Brain microvascular endothelial cell (primary cell): ENCODE results near the gene ALPI.
A peak's percentile ranks its signal among the peaks of the same experiment; 100 is the strongest.

Source experiments
- DNase-seq: peaks from one replicate; pipeline ENCODE4 v3.0.0-alpha.2; 2020
- H3K27ac ChIP-seq: fragments of 250-450 bp; sonication (Bioruptor Pico); 2 replicates; pipeline ENCODE4 v1.5.1; 2020; ENCODE audit warnings: mild to moderate bottlenecking, moderate library complexity
- H3K27me3 ChIP-seq: fragments of 250-450 bp; sonication (Bioruptor Pico); replicated peaks from 2 replicates; pipeline ENCODE4 v1.5.1; 2020; ENCODE audit warnings: mild to moderate bottlenecking
- H3K36me3 ChIP-seq: fragments of 250-450 bp; sonication (Bioruptor Pico); replicated peaks from 2 replicates; pipeline ENCODE4 v1.5.1; 2020; ENCODE audit warnings: mild to moderate bottlenecking
- H3K4me3 ChIP-seq: 2 replicates; pipeline ENCODE4 v1.5.1; 2011; ENCODE audit warnings: low read depth, mild to moderate bottlenecking, control low read depth, low read length, moderate library complexity
- CTCF ChIP-seq: IDR thresholded peaks from 2 replicates; pipeline ENCODE4 v1.5.1; 2011; ENCODE audit warnings: low read depth, mild to moderate bottlenecking, moderate library complexity, low read length, control low read depth, inconsistent platforms; ENCODE audit errors: missing control alignments
- in situ Hi-C: cut with HindIII; loops from 2 replicates; pipeline ENCODE4 v1.10.0; 2017; ENCODE audit warnings: low sequenced_read_pairs, low pct_ligation_motif_present

ALPI gene

DNA sequence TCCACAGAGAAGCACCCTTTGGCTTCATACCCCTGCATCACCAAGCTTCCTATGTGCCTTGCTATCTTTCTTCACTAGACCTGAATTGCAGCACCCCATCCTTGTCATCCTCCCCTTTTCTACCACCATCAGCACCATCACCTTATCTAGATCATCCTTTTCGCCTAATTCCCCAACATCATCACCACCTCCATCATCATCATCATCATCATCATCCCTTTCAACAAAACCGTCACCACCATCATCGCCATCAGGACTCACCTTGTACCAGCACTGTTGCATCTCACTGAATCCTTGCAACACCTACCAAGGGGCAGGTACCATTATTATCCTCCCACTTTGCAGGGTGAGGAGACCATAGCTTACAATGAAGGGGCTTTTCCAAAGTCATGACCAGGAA, 42.5 kb downstream of the ALPI start:
- TF ChIP-seq CTCF = no peak
- H3K36me3 ChIP-seq = no peaks in the 10 kb centered on the region
- no peak for DNase-seq
- in situ Hi-C loops = no loop called here
- H3K27ac ChIP-seq = no peak overlapping the region
- no peak overlapping the region for H3K4me3 ChIP-seq
- H3K27me3 ChIP-seq = peaks cover 22% of the 10 kb centered on the region

DNA sequence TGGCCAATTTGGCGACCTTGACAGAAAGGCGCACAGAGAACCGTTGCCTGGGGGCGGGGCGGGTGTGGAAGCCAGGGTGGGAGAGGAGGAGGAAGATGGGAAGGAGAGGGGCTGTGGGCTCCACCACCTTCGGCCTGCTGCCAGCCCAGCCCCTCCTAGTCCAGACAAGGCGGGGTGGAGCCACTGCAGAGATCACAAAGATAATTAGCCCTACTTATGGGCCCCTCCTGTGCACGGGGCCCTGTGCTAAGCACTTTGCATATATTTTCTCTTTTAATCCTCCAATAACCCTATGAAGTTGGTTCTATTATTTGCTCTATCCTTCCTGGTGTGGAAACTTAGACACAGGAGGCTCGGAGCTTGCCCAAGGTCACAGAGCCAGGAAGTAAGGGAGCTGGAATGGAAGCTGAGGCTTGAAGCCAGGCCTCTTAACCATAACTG, 45.4 kb downstream of the ALPI start:
- TF ChIP-seq CTCF = no peak
- Histone ChIP-seq H3K4me3 (no peak overlapping the region), H3K36me3 (no peaks in the 10 kb centered on the region), H3K27me3 (peaks cover 47% of the 10 kb centered on the region), H3K27ac (no peak overlapping the region)
- in situ Hi-C loops = no loop called here
- DNase-seq = no peak

- Histone ChIP-seq H3K27ac (no peak overlapping the region), H3K36me3 (no peaks in the 10 kb centered on the region), H3K4me3 (no peak overlapping the region), H3K27me3 (peaks cover 52% of the 10 kb centered on the region)
- no peak for DNase-seq
- in situ Hi-C loops = no loop called here
- TF ChIP-seq CTCF = no peak
These were observed 45.9 kb downstream of the ALPI start for GRCh38 chr2:232501794-232502390.

DNA sequence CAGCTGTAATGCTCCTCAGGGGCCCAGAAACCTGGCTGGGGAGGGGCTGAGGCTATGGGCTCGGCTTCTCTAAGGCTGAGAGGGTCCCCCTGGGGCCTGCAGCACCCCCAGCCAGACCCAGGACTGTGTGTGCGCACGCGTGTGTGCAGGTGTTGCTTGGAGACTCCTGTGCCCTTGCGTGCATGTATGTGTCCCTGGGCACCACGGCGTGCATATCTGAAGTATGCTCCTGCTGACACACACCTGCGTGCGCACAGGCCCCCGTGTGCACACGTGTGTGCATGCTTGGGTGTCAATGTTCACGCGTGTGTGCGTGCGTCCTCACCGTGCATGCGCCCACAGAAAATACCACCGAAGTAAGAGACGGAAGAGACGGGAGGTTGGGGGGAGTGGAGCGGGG, 46.6 kb downstream of the ALPI start:
- in situ Hi-C loops = no loop called here
- Histone ChIP-seq H3K27ac (no peak overlapping the region), H3K4me3 (no peak overlapping the region), H3K27me3 (peaks cover 52% of the 10 kb centered on the region), H3K36me3 (no peaks in the 10 kb centered on the region)
- TF ChIP-seq CTCF = no peak
- no peak for DNase-seq

GRCh38 chr2:232502911-232503808, 47.2 kb downstream of the ALPI start:
- no peak for TF ChIP-seq CTCF
- H3K27me3 ChIP-seq = peaks cover 52% of the 10 kb centered on the region
- no peaks in the 10 kb centered on the region for H3K36me3 ChIP-seq
- H3K4me3 ChIP-seq = no peak overlapping the region
- in situ Hi-C loops = no loop called here
- H3K27ac ChIP-seq = no peak overlapping the region
- peak; percentile 14 for DNase-seq
